DLD1 (cell line): ENCODE results near the gene PLA2G5.

ENCODE experiments used
- in situ Hi-C: cut with HindIII; loops from 2 replicates; pipeline ENCODE4 v1.10.0; 2017; ENCODE audit warnings: low sequenced_read_pairs

PLA2G5 gene

GRCh38 chr1:20089328-20090077 lies 19.5 kb downstream of the PLA2G5 start:
- in situ Hi-C loops: no loop called here

- in situ Hi-C loops: no loop called here
These were observed 20.1 kb downstream of the PLA2G5 start for GRCh38 chr1:20090119-20090518.

GRCh38 chr1:20090641-20091040 lies 20.6 kb downstream of the PLA2G5 start:
- in situ Hi-C loops: no loop called here

- in situ Hi-C loops: no loop called here
These were observed 23.3 kb downstream of the PLA2G5 start for GRCh38 chr1:20093303-20093702.

- in situ Hi-C loops: no loop called here
These were observed 24.0 kb downstream of the PLA2G5 start for GRCh38 chr1:20093940-20094391.

GRCh38 chr1:20095564-20096434 lies 25.8 kb downstream of the PLA2G5 start:
- in situ Hi-C loops: no loop called here

- in situ Hi-C loops: no loop called here
These were observed 26.9 kb downstream of the PLA2G5 start for GRCh38 chr1:20096840-20097447.

- in situ Hi-C loops: no loop called here
These were observed 29.5 kb downstream of the PLA2G5 start for GRCh38 chr1:20099533-20099932.

GRCh38 chr1:20100632-20101355 lies 30.8 kb downstream of the PLA2G5 start:
- in situ Hi-C loops: no loop called here

- in situ Hi-C loops: no loop called here
These were observed 32.9 kb downstream of the PLA2G5 start for GRCh38 chr1:20102875-20103274.

- in situ Hi-C loops: no loop called here
These were observed 35.9 kb downstream of the PLA2G5 start for GRCh38 chr1:20105856-20106255.

- in situ Hi-C loops: no loop called here
These were observed 37.4 kb downstream of the PLA2G5 start for GRCh38 chr1:20107351-20107750.

GRCh38 chr1:20107796-20108195 lies 37.8 kb downstream of the PLA2G5 start:
- in situ Hi-C loops: no loop called here

GRCh38 chr1:20108366-20109123 lies 38.6 kb downstream of the PLA2G5 start:
- in situ Hi-C loops: no loop called here

- in situ Hi-C loops: no loop called here
These were observed 39.3 kb downstream of the PLA2G5 start for GRCh38 chr1:20109223-20109856.

- in situ Hi-C loops: no loop called here
These were observed 40.7 kb downstream of the PLA2G5 start for GRCh38 chr1:20110679-20111078.

- in situ Hi-C loops: no loop called here
These were observed 41.5 kb downstream of the PLA2G5 start for GRCh38 chr1:20111452-20111851.

GRCh38 chr1:20112279-20113000 lies 42.4 kb downstream of the PLA2G5 start:
- in situ Hi-C loops: no loop called here

GRCh38 chr1:20114021-20114648 lies 44.1 kb downstream of the PLA2G5 start:
- in situ Hi-C loops: no loop called here
